NCI-H1105 treated with DMSO at 0.1 percent for 48 hours (cell line): ENCODE data around the gene SLC26A9.
"Not testable (repeated sequence)": the region's sequence is repeated elsewhere in the genome, so short reads cannot be mapped to it uniquely, and the experiment has no call there.

ENCODE experiments used
- DNase-seq: peaks from one replicate; lab custom pipeline; 2025; lab: John Stamatoyannopoulos, UW

Gene SLC26A9

DNA sequence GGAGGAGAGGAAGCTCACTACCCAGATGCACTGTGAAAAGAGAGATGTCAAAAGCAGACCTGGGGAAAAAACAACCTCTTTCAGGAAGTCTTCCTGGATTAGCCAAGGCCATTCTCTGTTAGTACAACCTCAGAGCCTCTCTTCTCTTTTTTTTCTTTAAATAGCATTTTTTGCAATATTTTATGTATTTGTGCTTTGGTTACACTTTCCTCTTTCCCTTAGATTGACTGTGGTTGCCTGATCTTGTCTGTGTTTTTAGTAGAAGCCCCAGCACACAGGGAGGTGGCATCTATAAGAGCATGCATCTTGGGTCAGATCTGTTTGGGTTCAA, 18.8 kb downstream of the SLC26A9 start:
- DNase-seq: no peak

DNA sequence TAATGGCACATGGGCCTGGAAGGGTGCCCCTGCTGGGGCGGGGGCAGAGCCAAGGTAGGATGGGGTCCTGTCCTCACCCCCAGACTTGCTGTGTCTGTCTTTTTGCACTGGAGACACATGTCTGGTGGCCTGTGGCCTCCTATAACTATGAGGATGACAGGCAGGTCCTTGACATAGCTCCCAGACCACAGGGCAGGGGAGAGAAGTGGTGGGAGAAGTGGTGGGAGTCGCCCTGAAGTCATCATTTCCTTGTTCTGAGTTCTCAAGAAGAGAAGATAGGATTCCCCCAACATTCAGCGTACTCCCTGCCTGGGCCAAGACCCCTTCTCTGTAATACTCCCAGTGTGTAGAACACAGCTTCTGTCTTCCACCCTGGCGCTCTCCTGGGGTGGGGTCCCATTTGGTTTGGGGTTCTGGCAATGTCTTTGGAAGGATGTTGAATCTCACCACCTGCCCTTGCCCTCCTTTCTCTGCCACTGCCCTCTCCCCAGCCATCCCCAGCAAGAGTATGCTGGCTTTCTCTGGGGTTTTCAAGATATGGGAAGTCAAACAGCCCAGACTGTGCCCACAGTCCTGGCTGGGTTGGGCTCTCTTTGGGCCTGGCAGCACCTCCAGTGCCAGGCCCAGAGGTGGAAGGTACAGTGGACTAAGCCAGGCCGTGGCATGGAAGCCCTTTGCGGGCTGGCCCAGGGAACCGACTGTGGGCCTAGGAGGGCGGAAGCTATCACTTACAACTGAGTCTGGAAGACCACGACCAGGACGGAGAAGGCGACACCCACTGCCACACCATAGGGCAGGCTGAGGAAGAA, 19.4 kb downstream of the SLC26A9 start:
- no peak for DNase-seq

DNA sequence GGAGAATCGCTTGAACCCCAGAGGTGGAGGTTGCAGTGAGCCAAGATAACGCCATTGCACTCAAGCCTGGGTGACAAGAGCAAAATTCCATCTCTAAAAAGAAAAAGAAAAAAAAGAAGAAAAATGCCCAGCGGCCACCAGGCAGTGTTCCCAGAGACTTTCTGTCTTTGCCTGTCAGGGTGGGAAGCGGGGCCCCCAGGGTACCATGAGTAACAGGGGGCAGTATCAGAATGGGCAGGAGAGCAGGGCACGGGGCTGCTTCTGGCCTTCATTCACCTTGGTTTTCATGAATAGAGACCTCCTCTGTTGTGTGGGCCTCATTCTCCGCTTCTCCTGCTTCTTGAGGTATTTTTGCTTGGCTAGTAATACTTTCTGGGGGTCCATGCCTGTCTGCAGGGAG, 20.4 kb downstream of the SLC26A9 start:
- no peak for DNase-seq

DNA sequence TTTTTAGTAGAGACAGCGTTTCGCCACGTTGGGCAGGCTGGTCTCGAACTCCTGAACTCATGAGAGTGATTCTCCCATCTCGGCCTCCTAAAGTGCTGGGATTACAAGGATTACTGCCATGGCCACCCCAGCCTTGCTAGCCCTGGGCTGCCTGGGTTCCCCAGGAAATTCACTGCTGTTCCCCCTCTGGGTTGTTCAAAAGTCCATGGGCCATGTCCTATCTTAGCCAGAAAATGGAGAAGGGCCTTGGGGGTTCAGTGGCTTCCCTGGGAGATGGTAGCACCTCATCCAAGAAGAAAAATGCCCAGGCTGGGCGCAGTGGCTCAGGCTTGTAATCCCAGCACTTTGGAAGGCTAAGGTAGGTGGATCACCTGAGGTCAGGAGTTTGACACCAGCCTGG, 20.9 kb downstream of the SLC26A9 start:
- DNase-seq: no peak

DNA sequence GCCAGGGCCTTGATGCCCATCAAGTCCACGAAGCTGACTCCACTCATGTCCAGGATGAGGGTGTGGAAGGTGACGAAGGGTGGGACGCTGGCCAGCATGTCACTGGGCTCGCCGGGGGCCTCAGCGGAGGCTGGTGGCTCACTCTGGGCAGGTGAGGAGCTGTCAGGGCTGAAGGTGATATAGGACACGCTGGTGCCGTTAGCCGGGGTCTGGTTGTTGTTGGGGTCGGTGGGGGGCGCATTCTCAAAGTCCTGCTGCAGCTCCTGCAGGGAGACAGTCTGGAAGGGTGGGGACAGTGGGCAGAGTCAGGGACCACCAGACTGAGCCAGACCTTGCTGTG, 21.7 kb downstream of the SLC26A9 start:
- no peak for DNase-seq

DNA sequence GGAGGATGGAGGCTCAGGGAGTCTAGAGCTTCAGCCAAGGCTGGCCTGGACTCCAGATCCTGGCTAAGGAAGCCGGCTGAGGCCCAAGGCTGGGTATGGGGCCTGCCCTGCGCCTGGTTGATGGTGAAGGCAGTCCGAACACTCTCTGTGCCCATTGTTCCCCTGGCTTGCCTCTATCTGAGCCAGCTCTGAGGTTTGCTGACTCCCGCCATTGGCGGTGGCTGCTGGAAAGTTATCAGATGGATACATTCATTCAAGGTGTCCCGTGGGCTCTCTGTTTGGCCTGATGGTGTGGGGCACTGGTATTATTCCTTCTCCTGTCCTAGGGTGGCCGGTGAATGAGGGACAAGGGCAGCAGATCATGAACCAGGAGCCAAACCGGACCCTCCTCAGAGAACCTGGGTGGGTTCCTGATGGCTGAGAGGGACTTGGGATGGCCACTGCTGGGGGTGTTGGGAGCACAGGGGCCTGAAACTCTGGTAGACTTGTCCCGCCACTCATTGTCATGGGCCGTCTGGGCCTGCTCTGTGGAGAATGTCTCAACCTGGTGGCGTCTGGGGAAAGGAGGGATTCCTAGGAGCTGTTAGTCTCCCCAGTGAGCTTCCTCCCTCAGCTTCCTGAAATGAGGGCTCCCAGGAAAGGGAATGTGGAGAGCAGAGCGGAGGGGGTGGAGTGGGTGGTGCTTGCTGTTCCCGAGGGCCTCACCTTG, 22.2 kb downstream of the SLC26A9 start:
- DNase-seq: no peak

DNA sequence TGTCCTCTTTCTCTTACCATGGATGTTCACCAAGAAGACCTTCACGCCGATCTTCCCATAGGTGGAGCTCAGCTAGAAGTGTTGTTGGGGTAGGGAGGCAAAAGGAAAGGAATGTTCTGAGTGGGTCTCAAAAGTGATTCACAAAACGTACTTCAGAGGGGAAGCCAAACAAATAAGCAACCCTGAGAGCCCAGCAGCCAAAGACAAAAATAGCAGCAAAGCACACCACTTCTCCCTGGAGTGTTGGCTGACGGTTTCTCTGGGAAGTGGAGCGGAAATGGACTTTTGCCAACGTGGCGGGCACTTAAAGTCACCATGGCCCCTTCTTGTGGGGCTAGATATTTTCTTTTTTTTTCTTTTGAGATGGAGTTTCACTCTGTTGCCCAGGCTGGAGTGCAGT, 23.1 kb downstream of the SLC26A9 start:
- DNase-seq: peak; percentile 40

DNA sequence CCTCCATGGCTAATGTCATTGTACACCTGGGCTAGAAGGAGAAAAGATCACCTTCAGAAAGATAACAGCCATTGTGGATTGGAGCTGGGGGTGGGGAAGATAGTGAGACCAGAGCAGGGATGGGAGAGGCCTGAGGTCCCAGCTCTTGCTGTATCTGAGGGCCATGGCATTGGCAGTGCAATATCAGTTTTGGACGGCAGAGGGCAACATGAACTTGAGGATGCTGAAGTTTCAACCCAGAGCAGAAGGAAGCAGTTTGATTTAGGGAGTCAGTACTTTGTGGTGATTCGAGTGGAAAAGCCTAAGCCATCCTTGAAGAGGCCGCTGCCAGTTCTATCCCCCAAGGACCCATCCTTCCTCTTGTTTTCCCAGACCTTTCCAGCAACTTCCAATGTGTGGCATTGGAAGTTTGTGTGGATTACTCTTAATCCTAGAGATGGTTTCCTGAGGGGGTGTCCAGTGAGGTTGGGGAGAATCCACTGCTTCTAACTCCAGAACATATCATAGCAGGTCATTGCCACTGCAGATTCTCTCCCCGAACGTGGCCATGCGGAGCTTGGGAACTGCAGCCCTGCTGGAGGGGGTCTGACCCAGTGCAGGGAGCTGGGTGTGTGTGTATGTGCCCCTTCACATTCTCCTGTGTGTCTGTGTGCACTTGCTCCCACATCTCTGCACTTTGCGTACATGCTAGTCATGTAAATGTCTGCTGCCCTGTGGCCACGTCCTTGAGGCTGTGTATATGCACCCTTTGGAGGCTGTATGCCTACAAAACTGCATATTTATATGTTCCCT, 24.1 kb downstream of the SLC26A9 start:
- DNase-seq: peak; percentile 69

DNA sequence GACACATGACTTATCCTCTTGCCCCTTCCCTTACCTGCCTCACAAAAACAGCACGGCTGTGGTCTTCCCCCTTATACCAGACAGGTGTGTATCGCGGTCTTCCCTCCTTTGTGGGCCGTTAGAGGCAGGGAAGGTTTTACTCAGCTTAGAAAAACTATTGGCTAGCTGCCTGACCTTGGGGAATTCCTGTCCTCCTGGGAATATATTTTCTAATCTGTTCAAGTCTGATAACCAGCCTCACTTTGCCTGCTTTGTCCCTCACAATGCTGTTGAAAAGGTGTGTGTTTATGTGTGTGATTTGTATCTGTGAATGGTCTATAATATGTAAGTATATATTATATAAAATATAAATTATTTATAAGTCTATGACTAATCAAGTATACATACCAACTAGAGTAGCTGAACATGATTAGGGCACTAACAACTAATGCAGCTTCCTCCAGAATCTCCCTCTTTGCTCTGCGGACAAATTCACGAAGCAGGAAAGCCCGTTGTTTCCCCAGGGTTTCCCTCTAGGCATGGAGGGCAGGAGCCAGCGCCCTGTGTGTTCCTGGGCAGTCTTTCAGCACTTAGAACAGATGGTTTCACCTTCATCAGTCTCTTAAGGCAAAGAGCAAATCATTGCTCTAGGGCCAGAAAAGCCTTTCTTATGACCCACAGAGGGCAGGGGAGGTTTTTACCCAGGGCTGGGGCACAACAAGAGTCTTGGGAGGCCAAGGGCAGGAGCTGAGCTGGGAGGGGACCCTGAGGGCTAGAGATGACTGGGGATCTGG, 25.6 kb downstream of the SLC26A9 start:
- DNase-seq: no peak

DNA sequence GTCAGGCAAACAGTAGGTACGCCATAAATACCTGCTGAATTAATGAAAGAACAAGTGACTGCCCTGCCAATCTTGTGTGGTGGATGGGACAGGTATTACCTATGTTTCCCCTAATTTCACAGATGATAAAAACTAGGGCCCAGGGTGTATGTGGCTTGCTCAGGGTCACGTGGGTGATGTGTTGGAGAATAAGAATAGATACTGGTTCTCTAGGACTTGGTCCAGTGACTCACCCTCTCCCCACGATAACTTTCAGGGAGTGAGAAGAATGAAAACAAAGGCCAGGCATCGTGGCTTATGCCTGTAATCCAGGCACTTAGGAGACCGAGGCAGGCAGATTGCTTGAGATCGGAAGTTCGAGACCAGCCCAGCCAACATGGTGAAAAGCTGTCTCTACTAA, 26.7 kb downstream of the SLC26A9 start:
- no peak for DNase-seq

DNA sequence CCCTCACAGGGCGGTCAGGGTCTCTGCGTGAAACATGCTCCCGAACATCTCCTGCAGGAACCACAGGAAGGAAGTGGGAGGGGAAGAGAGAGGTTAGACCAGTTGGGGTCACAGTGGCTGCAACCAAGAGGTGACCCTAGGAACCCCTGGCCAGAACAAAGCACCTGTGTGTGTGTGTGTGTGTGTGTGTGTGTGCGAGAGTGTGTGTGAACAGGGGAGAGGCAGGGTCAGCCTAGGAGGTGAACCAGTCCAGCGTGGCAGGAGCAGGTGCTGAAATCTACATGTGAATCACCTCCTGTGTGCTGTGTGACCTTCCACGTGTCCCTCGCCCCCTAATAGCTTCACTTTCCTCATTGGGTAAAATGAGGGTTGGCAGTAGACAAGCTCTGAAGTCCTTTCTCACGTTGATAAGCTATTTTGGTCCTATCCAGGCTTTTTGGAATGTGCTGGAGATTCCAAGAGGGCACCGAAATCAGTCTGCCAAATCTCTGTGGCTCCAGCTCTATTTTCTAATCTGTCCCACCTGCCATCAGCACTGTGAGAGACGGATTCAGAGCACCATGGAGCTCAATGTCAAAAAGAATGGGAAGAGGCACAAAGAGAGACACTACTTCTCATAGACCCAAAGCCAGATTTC, 27.8 kb downstream of the SLC26A9 start:
- DNase-seq: no peak

DNA sequence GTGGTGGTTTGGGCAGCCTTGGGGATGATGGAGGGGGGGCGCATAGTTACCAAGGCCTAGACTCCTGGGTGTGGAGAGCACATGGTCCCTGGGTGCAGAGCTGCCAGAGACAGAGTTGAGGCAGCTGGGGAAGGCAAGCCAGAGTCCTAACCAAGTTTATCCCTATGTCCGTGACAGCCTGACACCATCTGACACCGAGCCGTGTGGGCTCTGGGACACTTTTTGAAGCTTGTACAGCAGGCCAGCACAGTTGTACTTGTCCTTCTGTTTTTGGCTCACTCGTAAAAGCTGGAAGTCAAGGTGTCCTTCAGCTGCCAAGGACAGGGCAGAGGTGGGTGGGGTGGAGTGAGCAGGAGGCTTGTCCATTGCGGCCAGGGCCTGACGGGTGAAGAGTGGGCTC, 28.5 kb downstream of the SLC26A9 start:
- no peak for DNase-seq

DNA sequence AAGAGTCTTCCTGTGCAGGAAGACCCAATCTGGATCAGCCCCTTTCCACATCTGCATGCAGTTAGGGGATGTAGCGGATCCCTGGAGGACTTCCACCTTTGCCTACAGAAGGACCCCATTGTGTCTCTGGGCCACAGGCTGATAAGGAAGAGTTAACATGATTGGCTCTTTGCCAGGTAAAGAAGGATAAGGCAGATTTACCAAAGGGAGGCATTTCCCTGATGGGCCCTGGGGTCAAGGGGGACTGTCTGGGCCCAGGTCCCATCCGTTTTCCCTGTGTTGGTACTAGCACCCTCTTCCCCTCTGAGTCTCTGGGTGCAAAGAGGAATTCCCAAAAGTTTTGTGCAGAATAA, 29.1 kb downstream of the SLC26A9 start:
- no peak for DNase-seq

DNA sequence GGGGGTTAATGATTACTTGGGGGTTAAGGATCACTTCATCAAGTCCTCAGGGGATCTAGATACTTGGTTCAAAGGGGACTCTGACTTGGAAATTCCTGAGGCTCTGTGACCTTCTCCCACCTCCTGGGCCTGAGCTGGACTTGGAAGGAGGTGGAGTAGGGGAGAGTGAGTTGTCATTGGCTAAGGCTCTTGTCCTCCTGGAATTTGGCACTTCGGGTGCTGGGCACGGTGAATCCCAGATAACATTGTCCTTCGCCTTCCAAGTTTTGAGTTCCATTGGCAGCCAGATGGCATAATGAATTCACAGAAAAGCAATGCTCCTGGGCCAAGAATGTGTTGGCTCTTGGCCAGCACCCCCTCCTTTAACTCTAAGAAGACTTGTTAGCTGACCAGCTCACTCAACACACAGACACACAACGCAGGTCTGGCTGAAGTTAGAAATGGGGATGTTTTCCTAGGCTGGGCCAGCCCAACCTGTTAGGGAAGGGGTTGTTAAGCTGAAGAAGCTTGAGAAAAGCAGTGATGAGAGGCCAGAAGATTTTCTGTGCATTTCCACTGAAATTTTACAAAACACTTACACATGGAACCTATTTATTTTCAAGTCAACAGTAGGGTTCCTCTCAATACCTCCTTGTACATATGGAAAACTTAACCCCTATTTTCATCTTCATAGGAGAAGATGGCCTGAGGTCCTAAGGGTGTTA, 29.7 kb downstream of the SLC26A9 start:
- DNase-seq: no peak

DNA sequence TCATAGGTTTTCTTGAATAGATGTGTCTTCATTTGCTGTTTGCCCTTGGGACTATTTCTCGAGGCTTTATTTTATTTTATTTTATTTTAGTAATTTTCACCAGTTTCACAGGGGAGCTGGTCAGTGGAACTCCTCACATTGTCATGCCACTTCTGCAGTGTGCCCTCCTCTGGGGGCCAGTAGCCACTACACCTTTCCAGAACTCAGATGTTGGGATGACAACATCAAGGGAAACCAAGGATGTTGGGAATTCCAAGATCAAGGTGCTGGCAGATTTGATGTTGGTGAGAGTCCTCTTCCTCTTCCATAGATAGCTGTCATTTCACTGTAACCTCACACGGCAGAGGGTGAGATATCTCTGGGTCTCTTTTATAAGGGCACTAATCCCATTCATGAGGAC, 35.5 kb downstream of the SLC26A9 start:
- peak; percentile 5 for DNase-seq

DNA sequence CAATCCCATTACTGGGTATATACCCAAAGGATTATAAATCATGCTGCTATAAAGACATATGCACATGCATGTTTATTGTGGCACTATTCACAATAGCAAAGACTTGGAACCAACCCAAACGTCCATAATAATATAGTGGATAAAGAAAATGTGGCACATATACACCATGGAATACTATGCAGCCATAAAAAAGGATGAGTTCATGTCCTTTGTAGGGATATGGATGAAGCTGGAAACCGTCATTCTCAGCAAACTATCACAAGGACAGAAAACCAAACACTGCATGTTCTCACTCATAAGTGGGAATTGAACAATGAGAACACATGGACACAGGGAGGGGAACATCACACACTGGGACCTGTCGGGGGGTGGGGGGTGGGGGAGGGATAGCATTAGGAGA, 38.2 kb downstream of the SLC26A9 start:
- DNase-seq: not testable (repeated sequence)

DNA sequence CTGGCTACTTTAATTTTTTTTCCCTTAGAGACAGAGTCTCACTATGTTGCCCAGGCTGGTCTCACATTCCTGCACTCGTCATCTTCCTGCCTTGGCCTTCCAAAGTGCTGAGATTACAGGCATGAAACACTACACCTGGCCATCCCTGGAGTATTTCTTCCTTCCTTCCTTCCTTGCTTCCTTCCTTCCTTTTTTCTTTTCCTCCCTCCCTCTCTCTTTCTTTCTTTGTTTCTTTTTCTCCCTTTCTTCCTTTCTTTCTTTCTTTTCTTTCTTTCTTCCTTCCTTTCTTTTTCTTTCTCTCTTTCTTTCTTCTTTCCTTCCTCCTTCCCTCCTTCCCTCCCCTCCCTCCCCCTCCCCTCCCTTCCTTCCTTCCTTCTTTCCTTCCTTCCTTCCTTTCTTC, 46.9 kb downstream of the SLC26A9 start:
- no peak for DNase-seq

DNA sequence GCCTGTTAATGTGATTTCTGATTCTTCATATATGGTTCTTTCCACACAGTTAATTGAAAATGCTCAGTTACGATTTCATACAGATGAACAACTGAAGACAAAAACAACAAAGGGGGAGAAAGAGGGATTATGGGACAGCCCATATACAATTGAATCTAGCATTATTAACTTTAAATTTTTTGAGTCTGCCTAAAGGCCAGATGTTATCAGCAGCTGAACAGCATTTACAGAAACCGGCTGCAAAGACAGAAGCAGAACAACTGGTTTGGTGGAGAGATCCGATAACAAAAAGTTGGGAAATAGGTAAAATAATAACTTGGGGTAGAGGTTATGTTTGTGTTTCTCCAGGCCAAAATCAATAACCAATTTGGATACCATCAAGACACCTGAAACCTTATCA, 49.1 kb downstream of the SLC26A9 start:
- not testable (repeated sequence) for DNase-seq

DNA sequence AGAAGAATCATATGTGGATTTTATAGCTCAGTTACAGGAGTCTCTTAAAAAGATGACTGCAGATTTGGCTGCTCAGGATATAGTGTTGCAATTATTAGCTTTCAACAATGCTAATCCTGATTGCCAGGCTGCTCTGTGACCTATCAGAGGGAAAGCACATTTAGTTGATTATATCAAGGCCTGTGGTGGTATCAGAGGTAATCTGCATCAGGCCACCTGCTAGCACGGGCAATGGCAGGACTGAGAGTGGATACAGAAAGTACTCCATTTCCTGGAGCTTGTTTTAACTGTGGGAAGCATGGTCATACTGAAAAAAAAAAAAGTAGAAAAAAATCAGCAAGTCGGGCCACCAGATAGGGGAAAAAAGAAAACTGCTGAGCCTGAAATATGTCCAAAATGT, 51.1 kb downstream of the SLC26A9 start:
- not testable (repeated sequence) for DNase-seq

DNA sequence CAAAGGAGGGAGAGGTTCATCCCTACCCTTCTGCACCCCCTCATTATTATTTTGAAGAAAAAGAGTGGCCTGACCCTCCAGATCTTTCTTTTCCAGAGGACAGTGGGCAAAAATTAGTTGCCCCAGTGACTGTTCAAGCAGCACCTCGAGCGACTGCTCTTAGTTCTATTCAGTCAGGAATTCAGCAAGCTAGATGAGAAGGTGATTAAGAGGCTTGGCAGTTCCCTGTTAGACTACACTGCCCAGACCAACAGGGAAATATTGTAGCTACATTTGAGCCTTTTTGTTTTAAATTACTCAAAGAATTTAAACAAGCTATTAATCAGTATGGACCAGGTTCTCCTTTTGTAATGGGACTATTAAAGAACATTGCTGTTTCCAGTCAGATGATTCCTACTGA, 51.8 kb downstream of the SLC26A9 start:
- not testable (repeated sequence) for DNase-seq

DNA sequence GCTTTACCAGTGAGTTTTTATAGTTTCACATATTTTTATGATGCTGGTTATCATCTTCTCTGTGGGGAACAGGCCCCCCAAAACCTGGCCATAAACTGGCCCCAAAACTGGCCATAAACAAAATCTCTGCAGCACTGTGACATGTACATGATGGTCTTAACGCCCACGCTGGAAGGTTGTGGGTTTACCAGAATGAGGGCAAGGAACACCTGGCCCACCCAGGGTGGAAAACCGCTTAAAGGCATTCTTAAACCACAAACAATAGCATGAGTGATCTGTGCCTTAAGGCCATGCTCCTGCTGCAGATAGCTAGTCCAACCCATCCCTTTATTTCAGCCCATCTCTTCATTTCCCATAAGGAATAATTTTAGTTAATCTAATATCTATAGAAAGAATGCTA, 52.6 kb downstream of the SLC26A9 start:
- DNase-seq: not testable (repeated sequence)
